WERI-Rb-1 (cell line): ENCODE measurements around the gene STK17B.
"Not testable (repeated sequence)": the region's sequence is repeated elsewhere in the genome, so short reads cannot be mapped to it uniquely, and the experiment has no call there.

ENCODE experiments used
- DNase-seq: peaks from one replicate; pipeline ENCODE4 v3.0.0-alpha.2; 2020
- H3K27ac ChIP-seq: fragments of 250-450 bp; sonication (Bioruptor Pico); 2 replicates; pipeline ENCODE4 v1.5.1; 2020; ENCODE audit warnings: mild to moderate bottlenecking, moderate library complexity
- H3K27me3 ChIP-seq: fragments of 250-450 bp; sonication (Bioruptor Pico); 2 replicates; pipeline ENCODE4 v1.5.1; 2021; ENCODE audit warnings: mild to moderate bottlenecking, low read depth, moderate library complexity; ENCODE audit not compliant: insufficient read depth, severe bottlenecking
- H3K36me3 ChIP-seq: fragments of 250-450 bp; sonication (Bioruptor Pico); 2 replicates; pipeline ENCODE4 v1.5.1; 2020; ENCODE audit warnings: mild to moderate bottlenecking, moderate library complexity
- H3K4me3 ChIP-seq: 2 replicates; pipeline ENCODE4 v1.5.1; 2011; ENCODE audit warnings: low read depth, mild to moderate bottlenecking, control low read depth, low read length
- H3K9me3 ChIP-seq: fragments of 250-450 bp; sonication (Bioruptor Pico); 2 replicates; pipeline ENCODE4 v1.5.1; 2021; ENCODE audit warnings: mild to moderate bottlenecking, moderate library complexity; ENCODE audit not compliant: severe bottlenecking
- CTCF ChIP-seq: IDR thresholded peaks from 2 replicates; pipeline ENCODE4 v1.5.1; 2011; ENCODE audit warnings: low read depth, mild to moderate bottlenecking, control low read depth, inconsistent platforms, low read length

Gene STK17B

GRCh38 chr2:196097864-196098660 lies 73.3 kb downstream of the STK17B start:
- no peak overlapping the region for H3K4me3 ChIP-seq
- no peak for TF ChIP-seq CTCF
- no peak for DNase-seq
- H3K27ac ChIP-seq: no peak overlapping the region
- no peaks in the 10 kb centered on the region for H3K36me3 ChIP-seq
- no peaks in the 10 kb centered on the region for H3K27me3 ChIP-seq
- H3K9me3 ChIP-seq: no peaks in the 10 kb centered on the region

GRCh38 chr2:196096982-196097745 lies 74.2 kb downstream of the STK17B start:
- DNase-seq: no peak

GRCh38 chr2:196096264-196096663 lies 75.1 kb downstream of the STK17B start:
- DNase-seq: no peak
- Histone ChIP-seq H3K9me3 (no peaks in the 10 kb centered on the region), H3K4me3 (no peak overlapping the region), H3K36me3 (no peaks in the 10 kb centered on the region), H3K27me3 (no peaks in the 10 kb centered on the region), H3K27ac (no peak overlapping the region)
- no peak for TF ChIP-seq CTCF

More at GRCh38 chr2:196096982-196097745, 74.2 kb downstream of the STK17B start:
- Histone ChIP-seq H3K27me3 (no peaks in the 10 kb centered on the region), H3K27ac (no peak overlapping the region), H3K36me3 (no peaks in the 10 kb centered on the region), H3K4me3 (no peak overlapping the region), H3K9me3 (no peaks in the 10 kb centered on the region)
- TF ChIP-seq CTCF: no peak

- H3K36me3 ChIP-seq, H3K9me3 ChIP-seq, H3K27me3 ChIP-seq, H3K4me3 ChIP-seq, H3K27ac ChIP-seq, DNase-seq: not testable (repeated sequence)
Observed at GRCh38 chr2:196089448-196089847, 81.9 kb downstream of the STK17B start.

GRCh38 chr2:196088203-196088602 lies 83.2 kb downstream of the STK17B start:
- no peak for TF ChIP-seq CTCF
- Histone ChIP-seq H3K36me3 (no peaks in the 10 kb centered on the region), H3K4me3 (no peak overlapping the region), H3K27ac (no peak overlapping the region), H3K9me3 (peaks cover 7% of the 10 kb centered on the region), H3K27me3 (no peaks in the 10 kb centered on the region)
- DNase-seq: no peak
